Calu3 (cell line): ENCODE data around the gene PAX4. TPM values are rescaled to one million over a fixed set of nuclear protein-coding genes. Genes with fewer than 3 reads are reported as not detected.

ENCODE experiments used
- BruUV-seq: library from RNA; stranded (reverse); fragments of 400-500 nt; replicated peaks from 2 replicates; lab custom pipeline; 2021; lab: Mats Ljungman, UMichigan
- CTCF ChIA-PET: fragments of 300-600 bp; sonication (Branson Sonifier 250); formaldehyde crosslinking; loops from one replicate; lab custom pipeline; 2022; ENCODE audit warnings: antibody characterized with exemption; lab: Charles Lee
- DNase-seq: peaks from one replicate; pipeline ENCODE4 v3.0.0; 2022
- H3K27ac Mint-ChIP-seq: one replicate; pipeline ENCODE4 v1.8.0; 2022; ENCODE audit warnings: mixed read lengths; ENCODE audit not compliant: unreplicated experiment
- H3K27me3 Mint-ChIP-seq: one replicate; pipeline ENCODE4 v1.8.0; 2022; ENCODE audit warnings: mixed read lengths; ENCODE audit not compliant: unreplicated experiment
- H3K36me3 Mint-ChIP-seq: one replicate; pipeline ENCODE4 v1.8.0; 2022; ENCODE audit warnings: mild to moderate bottlenecking, moderate library complexity, mixed read lengths; ENCODE audit not compliant: insufficient read depth, unreplicated experiment
- H3K4me1 Mint-ChIP-seq: one replicate; pipeline ENCODE4 v1.8.0; 2022; ENCODE audit warnings: mild to moderate bottlenecking, low read depth, mixed read lengths; ENCODE audit not compliant: unreplicated experiment
- H3K4me3 Mint-ChIP-seq: one replicate; pipeline ENCODE4 v1.8.0; 2022; ENCODE audit warnings: mild to moderate bottlenecking, low read depth, moderate library complexity, mixed read lengths; ENCODE audit not compliant: unreplicated experiment
- H3K9me3 Mint-ChIP-seq: one replicate; pipeline ENCODE4 v1.8.0; 2022; ENCODE audit warnings: low read depth, mixed read lengths; ENCODE audit not compliant: unreplicated experiment
- CTCF ChIP-seq: fragments of 200-600 bp; IDR thresholded peaks from one replicate; pipeline ENCODE4 v1.8.0; 2022; ENCODE audit warnings: antibody characterized with exemption; ENCODE audit not compliant: unreplicated experiment
- intact Hi-C: fragments of 100-400 bp; cut with micrococcal nuclease; formaldehyde crosslinking; loops from one replicate; pipeline ENCODE4 v1.10.0; 2022; ENCODE audit not compliant: unreplicated experiment
- total RNA-seq: library from RNA; stranded (reverse); gene quantifications from 2 replicates; pipeline ENCODE4 v1.2.3, GENCODE V29; 2022

PAX4 gene
- total RNA-seq, 1 experiment from 2014 or later = not detected

GRCh38 chr7:127625331-127625730 lies 7.4 kb upstream of the PAX4 start:
- Mint-ChIP-seq H3K27me3 (peaks cover 47% of the 10 kb centered on the region), H3K27ac (no peak overlapping the region), H3K4me1 (no peaks in the 10 kb centered on the region), H3K4me3 (no peak overlapping the region), H3K9me3 (no peaks in the 10 kb centered on the region), H3K36me3 (no peaks in the 10 kb centered on the region)
- CTCF ChIA-PET = no interaction called here
- DNase-seq = no peak
- TF ChIP-seq CTCF = no peak
- no TSS peak for BruUV-seq
- intact Hi-C loops = no loop called here

GRCh38 chr7:127620406-127621233 lies 2.7 kb upstream of the PAX4 start:
- CTCF ChIA-PET = interaction anchor here (0.8 kb wide), 1 partner anchor 589 kb away, joined by 4 read pairs; no protein-coding TSS in a partner anchor
- DNase-seq = no peak
- Mint-ChIP-seq H3K4me3 (no peak overlapping the region), H3K27me3 (peaks cover 94% of the 10 kb centered on the region), H3K27ac (no peak overlapping the region), H3K9me3 (no peaks in the 10 kb centered on the region), H3K36me3 (no peaks in the 10 kb centered on the region), H3K4me1 (no peaks in the 10 kb centered on the region)
- no peak for TF ChIP-seq CTCF
- intact Hi-C loops = no loop called here
- no TSS peak for BruUV-seq

GRCh38 chr7:127619681-127620405 lies 1.9 kb upstream of the PAX4 start:
- no TSS peak for BruUV-seq
- H3K4me1 Mint-ChIP-seq = no peaks in the 10 kb centered on the region
- no peak for TF ChIP-seq CTCF
- intact Hi-C loops = no loop called here
- DNase-seq = no peak
- no peaks in the 10 kb centered on the region for H3K9me3 Mint-ChIP-seq
- H3K4me3 Mint-ChIP-seq = no peak overlapping the region
- H3K36me3 Mint-ChIP-seq = no peaks in the 10 kb centered on the region
- H3K27ac Mint-ChIP-seq = no peak overlapping the region
- CTCF ChIA-PET = interaction anchor here (0.8 kb wide), 1 partner anchor 590 kb away, joined by 4 read pairs; no protein-coding TSS in a partner anchor
- H3K27me3 Mint-ChIP-seq = peaks cover 97% of the 10 kb centered on the region

- DNase-seq = no peak
- H3K27ac Mint-ChIP-seq = no peak overlapping the region
- H3K4me1 Mint-ChIP-seq = no peaks in the 10 kb centered on the region
- intact Hi-C loops = no loop called here
- CTCF ChIA-PET = no interaction called here
- BruUV-seq = no TSS peak
- peaks cover 98% of the 10 kb centered on the region for H3K27me3 Mint-ChIP-seq
- TF ChIP-seq CTCF = no peak
- H3K9me3 Mint-ChIP-seq = no peaks in the 10 kb centered on the region
- no peak overlapping the region for H3K4me3 Mint-ChIP-seq
- no peaks in the 10 kb centered on the region for H3K36me3 Mint-ChIP-seq
Observed at GRCh38 chr7:127618775-127619174, 833 bp upstream of the PAX4 start.
